Esophagus (tissue), 2 donors: Measurements from ENCODE around the gene CLINT1. TPM values are rescaled to one million over a fixed set of nuclear protein-coding genes. Genes with fewer than 3 reads are reported as not detected.
"Not testable (repeated sequence)": the region's sequence is repeated elsewhere in the genome, so short reads cannot be mapped to it uniquely, and the experiment has no call there.

Experiments
- H3K27ac ChIP-seq, 2 donors: one replicate each; pipeline ENCODE4 v1.5.1; 2013; ENCODE audit warnings: low read depth in 2 of 2, mild to moderate bottlenecking in 2 of 2, inconsistent platforms in 1 of 2, low read length in 1 of 2, moderate library complexity in 1 of 2
- H3K27me3 ChIP-seq, 2 donors: one replicate each; pipeline ENCODE4 v1.6.1; 2013; ENCODE audit warnings: low read length in 2 of 2, control low read depth in 1 of 2, mild to moderate bottlenecking in 1 of 2; ENCODE audit not compliant: insufficient read depth in 2 of 2, control insufficient read depth in 1 of 2
- H3K36me3 ChIP-seq, 2 donors: one replicate each; pipeline ENCODE4 v1.6.1; 2013; ENCODE audit warnings: low read length in 1 of 2; ENCODE audit not compliant: control insufficient read depth in 2 of 2, insufficient read depth in 2 of 2
- H3K4me1 ChIP-seq, 2 donors: one replicate each; pipeline ENCODE4 v1.6.1; 2013; ENCODE audit warnings: low read length in 1 of 2; ENCODE audit not compliant: control insufficient read depth in 2 of 2, insufficient read depth in 2 of 2
- H3K4me3 ChIP-seq, 2 donors: one replicate each; pipeline ENCODE4 v1.5.1; 2013; ENCODE audit warnings: low read length in 2 of 2, mild to moderate bottlenecking in 2 of 2, low read depth in 1 of 2, moderate library complexity in 1 of 2
- H3K9me3 ChIP-seq, 2 donors: one replicate each; pipeline ENCODE4 v1.6.1; 2013; ENCODE audit warnings: mild to moderate bottlenecking in 2 of 2, low read depth in 1 of 2, low read length in 1 of 2, moderate library complexity in 1 of 2; ENCODE audit not compliant: control insufficient read depth in 2 of 2, insufficient read depth in 1 of 2
- WGBS, 2 donors: extraction: QIAGEN DNeasy Blood & Tissue Kit; methylation state at CpG; one replicate each; pipeline ENCODE4 v1.1.7; 2013; 5-methylcytosine and 5-hydroxymethylcytosine counted together
- polyA plus RNA-seq, 2 donors: library from polyadenylated mRNA; stranded (reverse); fragments of 200-250 nt; gene quantifications; one replicate each; pipeline ENCODE4 v1.2.3, GENCODE V29; 2013
- donor health status: healthy with polysubstance abuse.
- donor health status: Bipolar disorder and iron deficiency.

The CLINT1 gene
- polyA plus RNA-seq, 2 donors: 59.1 to 75.2 TPM

DNA sequence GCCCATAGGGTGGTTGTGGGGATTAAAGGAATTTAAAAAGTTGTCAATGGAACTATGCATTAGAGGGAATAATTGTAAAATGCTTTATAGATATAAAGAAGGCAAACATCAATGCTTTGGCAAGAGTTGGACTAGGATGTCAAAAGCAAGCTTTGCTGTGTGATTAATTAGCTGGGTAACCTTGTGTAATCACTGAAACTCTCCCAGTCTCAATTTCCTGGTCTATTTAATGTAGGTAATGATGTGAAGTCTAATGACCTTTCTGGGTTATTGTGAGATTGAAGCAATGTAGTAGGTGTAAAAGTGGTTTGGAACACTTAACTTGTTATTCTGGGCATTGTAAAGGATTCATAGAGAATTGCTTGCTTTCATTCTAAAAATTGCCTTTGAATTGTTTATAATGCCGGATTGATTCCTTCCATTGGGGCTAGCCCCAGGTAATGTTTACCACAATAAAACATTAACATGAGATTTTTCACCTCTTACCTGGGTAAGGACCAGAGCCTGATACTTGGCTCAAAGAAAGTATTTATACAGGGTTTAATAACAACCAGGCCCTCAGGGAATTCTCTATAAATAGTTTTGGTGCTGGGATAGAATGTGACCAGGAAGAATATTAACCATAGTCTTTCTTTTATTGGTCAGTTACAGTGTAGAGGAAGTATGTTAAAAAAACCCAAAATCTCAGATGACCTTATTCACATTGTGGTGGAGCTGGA, 30.0 kb upstream of the CLINT1 start:
- H3K27me3 ChIP-seq: no peaks in the 10 kb centered on the region
- H3K4me1 ChIP-seq: peaks cover 2 to 10% of the 10 kb centered on the region in 2 donors
- no peaks in the 10 kb centered on the region for H3K36me3 ChIP-seq
- H3K4me3 ChIP-seq: no peak overlapping the region
- WGBS, 2 donors: 45 to 50% methylated on average over 1 of the region's 1 CpG
- peaks cover 0 to 2% of the 10 kb centered on the region in 2 donors for H3K9me3 ChIP-seq
- peak overlapping the region; percentile 91 to 94 for H3K27ac ChIP-seq

DNA sequence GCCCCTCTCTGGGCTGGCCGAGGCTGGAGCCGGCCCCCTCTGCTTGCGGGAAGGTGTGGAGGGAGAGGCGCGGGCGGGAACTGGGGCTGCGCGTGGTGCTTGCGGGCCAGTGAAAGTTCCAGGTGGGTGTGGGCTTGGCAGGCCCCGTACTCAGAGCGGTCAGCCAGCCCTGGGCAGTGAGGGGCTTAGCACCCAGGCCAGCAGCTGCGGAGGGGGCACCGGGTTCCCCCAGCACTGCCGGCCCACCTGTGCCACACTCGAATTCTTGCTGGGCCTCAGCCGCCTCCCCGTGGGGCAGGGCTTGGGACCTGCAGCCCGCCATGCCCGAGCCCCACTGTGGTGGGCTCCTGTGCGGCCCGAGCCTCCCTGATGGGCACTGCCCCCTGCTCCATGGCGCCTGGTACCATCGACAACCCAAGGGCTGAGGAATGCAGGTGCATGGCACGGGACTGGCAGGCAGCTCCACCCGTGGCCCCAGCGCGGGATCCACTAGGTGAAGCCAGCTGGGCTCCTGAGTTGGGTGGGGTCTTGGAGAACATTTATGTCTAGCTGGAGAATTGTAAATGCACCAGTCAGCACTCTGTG, 27.9 kb upstream of the CLINT1 start:
- 93 to 97% methylated on average over 20 to 27 of the region's 27 CpGs for WGBS, 2 donors
- Histone ChIP-seq H3K36me3 (no peaks in the 10 kb centered on the region), H3K27ac (no peak overlapping the region), H3K4me1 (peaks cover 2 to 10% of the 10 kb centered on the region in 2 donors), H3K4me3 (no peak overlapping the region), H3K27me3 (no peaks in the 10 kb centered on the region), H3K9me3 (peaks cover 0 to 2% of the 10 kb centered on the region in 2 donors)

- not testable (repeated sequence) for H3K27ac ChIP-seq
Observed at GRCh38 chr5:157885051-157885450, 26.1 kb upstream of the CLINT1 start.

DNA sequence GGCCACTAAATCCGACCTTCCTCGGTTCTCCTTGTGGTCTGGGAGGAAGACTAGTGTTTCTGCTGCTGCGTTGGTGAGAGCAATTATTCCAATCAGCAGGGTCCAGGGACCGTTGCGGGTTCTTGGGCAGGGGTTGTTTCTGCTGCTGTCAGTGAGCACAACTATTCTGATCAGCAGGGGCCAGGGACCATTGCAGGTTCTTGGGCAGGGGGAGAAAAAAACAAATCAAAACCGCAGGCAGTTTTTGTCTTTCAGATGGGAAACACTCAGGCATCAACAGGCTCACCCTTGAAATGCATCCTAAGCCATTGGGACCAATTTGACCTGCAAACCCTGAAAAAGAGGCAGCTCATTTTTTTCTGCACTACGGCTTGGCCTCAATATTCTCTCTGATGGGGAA, 22.6 kb upstream of the CLINT1 start:
- H3K4me1 ChIP-seq, H3K27ac ChIP-seq, H3K27me3 ChIP-seq, H3K36me3 ChIP-seq, H3K4me3 ChIP-seq, H3K9me3 ChIP-seq: not testable (repeated sequence)
- 86 to 93% methylated on average over 7 of the region's 7 CpGs for WGBS, 2 donors

More at GRCh38 chr5:157885051-157885450, 26.1 kb upstream of the CLINT1 start:
- H3K36me3 ChIP-seq, H3K27me3 ChIP-seq, H3K4me1 ChIP-seq, H3K9me3 ChIP-seq, H3K4me3 ChIP-seq: not testable (repeated sequence)
- 47 to 64% methylated on average over 1 of the region's 1 CpG for WGBS, 2 donors

- 92 to 94% methylated on average over 2 of the region's 2 CpGs for WGBS, 2 donors
- Histone ChIP-seq H3K27ac (no peak overlapping the region), H3K27me3 (no peaks in the 10 kb centered on the region), H3K9me3 (no peaks in the 10 kb centered on the region), H3K4me1 (no peaks in the 10 kb centered on the region), H3K36me3 (no peaks in the 10 kb centered on the region), H3K4me3 (no peak overlapping the region)
Observed at GRCh38 chr5:157877821-157878220, 18.9 kb upstream of the CLINT1 start.

- Histone ChIP-seq H3K36me3 (no peaks in the 10 kb centered on the region), H3K27ac (no peak overlapping the region), H3K4me1 (no peaks in the 10 kb centered on the region), H3K27me3 (no peaks in the 10 kb centered on the region), H3K9me3 (no peaks in the 10 kb centered on the region), H3K4me3 (no peak overlapping the region)
- WGBS, 2 donors: 82 to 88% methylated on average over 5 of the region's 5 CpGs
Observed at GRCh38 chr5:157874861-157875260, 15.9 kb upstream of the CLINT1 start.

DNA sequence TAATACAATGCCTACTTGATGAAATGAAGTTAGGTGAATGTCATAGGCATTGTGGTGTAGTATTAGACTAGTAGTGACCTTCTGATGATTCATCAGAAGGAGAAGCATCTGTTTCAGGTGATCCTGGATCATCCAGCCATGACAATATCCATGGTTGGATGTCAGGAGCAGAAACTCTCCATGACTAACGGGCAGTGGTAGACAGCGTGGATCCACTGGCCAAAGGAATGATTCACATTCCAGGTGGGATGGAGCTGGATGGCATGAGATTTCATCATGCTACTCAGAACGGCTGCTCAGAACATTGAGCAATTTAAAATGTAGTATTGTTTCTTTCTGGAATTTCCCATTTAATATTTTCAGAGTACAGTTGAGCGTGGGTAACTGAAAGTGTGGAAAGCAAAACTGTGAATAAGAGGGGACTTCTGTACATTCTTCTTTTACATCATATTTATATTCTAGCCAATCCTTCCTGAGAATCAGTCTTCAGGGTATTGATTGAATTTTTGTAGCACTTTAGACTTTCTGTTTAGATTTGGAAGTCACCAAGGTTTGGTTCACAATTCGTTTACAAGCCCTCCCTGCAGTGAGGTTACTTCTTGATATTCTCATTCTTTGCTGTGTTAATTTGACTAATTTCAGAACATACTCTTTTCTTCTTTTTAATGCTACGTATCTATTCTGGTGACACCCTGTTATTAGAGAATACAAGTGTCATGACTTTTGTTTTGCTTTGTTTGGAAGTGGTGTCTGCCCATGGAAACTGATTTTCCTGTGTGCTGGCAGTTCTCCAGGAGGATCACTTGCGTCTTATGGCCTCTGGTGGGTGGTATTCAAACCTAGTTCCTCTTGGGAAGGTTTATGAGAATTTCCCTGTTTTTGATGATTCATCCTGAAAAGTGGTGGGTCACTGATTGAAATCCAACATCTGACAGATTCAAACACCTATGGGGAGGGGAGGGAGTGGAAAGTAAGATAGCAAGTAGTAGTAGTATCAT, 12.2 kb upstream of the CLINT1 start:
- H3K27me3 ChIP-seq: no peaks in the 10 kb centered on the region
- 44 to 55% methylated on average over 7 of the region's 7 CpGs for WGBS, 2 donors
- H3K4me1 ChIP-seq: peaks cover 0 to 3% of the 10 kb centered on the region in 2 donors
- no peaks in the 10 kb centered on the region for H3K36me3 ChIP-seq
- H3K4me3 ChIP-seq: no peak overlapping the region
- H3K9me3 ChIP-seq: no peaks in the 10 kb centered on the region
- no peak overlapping the region for H3K27ac ChIP-seq

DNA sequence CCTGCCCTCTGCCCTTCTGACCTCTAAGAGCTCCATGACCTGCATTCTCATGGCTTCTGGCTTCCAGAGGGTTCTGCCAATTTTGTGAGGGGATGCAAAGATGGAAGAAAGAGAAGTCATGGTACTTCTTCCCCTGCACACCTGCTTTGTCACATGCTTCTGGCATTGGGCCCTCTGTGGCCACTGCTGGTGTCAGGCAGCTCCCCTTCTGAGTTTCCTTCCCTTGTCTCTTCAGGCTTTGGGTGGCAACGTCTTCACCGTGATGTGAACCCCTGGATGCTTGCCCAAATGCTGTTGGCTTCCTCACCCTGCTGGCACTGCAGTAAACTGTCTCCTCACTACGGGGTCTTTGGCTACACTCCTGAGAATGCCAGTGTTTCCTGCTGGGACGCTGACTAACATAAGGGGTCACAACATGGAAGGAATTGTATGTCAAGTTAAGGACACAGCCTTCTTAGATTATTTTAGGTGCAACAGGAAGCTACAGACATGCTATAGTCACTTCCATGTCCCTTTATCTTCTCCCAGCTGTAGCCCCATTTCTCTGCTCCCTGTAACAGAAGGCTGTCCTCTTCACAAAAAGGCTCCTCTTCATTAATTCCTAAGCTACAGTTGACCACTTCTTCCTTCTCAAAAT, 8.9 kb upstream of the CLINT1 start:
- Histone ChIP-seq H3K27me3 (no peaks in the 10 kb centered on the region), H3K4me3 (no peak overlapping the region), H3K36me3 (no peaks in the 10 kb centered on the region), H3K9me3 (no peaks in the 10 kb centered on the region), H3K27ac (no peak overlapping the region), H3K4me1 (peaks cover 0 to 3% of the 10 kb centered on the region in 2 donors)
- 47 to 51% methylated on average over 4 of the region's 4 CpGs for WGBS, 2 donors

- Histone ChIP-seq H3K27ac (no peak overlapping the region), H3K4me1 (peaks cover 0 to 3% of the 10 kb centered on the region in 2 donors), H3K9me3 (no peaks in the 10 kb centered on the region), H3K4me3 (no peak overlapping the region), H3K36me3 (no peaks in the 10 kb centered on the region), H3K27me3 (no peaks in the 10 kb centered on the region)
- 44 to 64% methylated on average over 2 of the region's 2 CpGs for WGBS, 2 donors
Observed at GRCh38 chr5:157866536-157866935, 7.6 kb upstream of the CLINT1 start.
